Smooth muscle cell (in vitro differentiated cells): ENCODE data around the gene RNF175. TPM values are rescaled to one million over a fixed set of nuclear protein-coding genes. Genes with fewer than 3 reads are reported as not detected.
A peak's percentile ranks its signal among the peaks of the same experiment; 100 is the strongest.

Experiments used
- DNase-seq: peaks from one replicate; lab custom pipeline; 2025; ENCODE audit not compliant: unreplicated experiment; lab: John Stamatoyannopoulos, UW
- H2AFZ ChIP-seq: fragments of 200-600 bp; sonication (generic); 2 replicates; pipeline ENCODE4 v1.6.0; 2016; ENCODE audit warnings: antibody characterized with exemption, low read depth, mild to moderate bottlenecking
- H3F3A ChIP-seq: fragments of 200-600 bp; sonication (generic); 2 replicates; pipeline ENCODE4 v1.6.0; 2017; ENCODE audit warnings: antibody characterized with exemption, low read depth
- H3K27ac ChIP-seq: fragments of 200-600 bp; sonication (generic); 2 replicates; pipeline ENCODE4 v1.5.1; 2016; ENCODE audit warnings: low read depth, mild to moderate bottlenecking
- H3K27me3 ChIP-seq: fragments of 200-600 bp; sonication (generic); 2 replicates; pipeline ENCODE4 v1.6.1; 2016; ENCODE audit warnings: low read depth, mild to moderate bottlenecking
- H3K36me3 ChIP-seq: fragments of 200-600 bp; sonication (generic); 2 replicates; pipeline ENCODE4 v1.5.1; 2016; ENCODE audit warnings: low read depth
- H3K4me1 ChIP-seq: fragments of 200-600 bp; sonication (generic); 2 replicates; pipeline ENCODE4 v1.5.1; 2016; ENCODE audit warnings: low read depth
- H3K4me2 ChIP-seq: fragments of 200-600 bp; sonication (generic); 2 replicates; pipeline ENCODE4 v1.6.0; 2016; ENCODE audit warnings: mild to moderate bottlenecking
- H3K4me3 ChIP-seq: fragments of 200-600 bp; sonication (generic); 2 replicates; pipeline ENCODE4 v1.5.1; 2016; ENCODE audit warnings: mild to moderate bottlenecking
- H3K79me2 ChIP-seq: fragments of 200-600 bp; sonication (generic); 2 replicates; pipeline ENCODE4 v1.6.0; 2016; ENCODE audit warnings: low read depth, mild to moderate bottlenecking
- H3K9ac ChIP-seq: fragments of 200-600 bp; sonication (generic); 2 replicates; pipeline ENCODE4 v1.6.0; 2016; ENCODE audit warnings: low read depth
- H3K9me3 ChIP-seq: fragments of 200-600 bp; sonication (generic); replicated peaks from 2 replicates; pipeline ENCODE4 v1.5.1; 2016; ENCODE audit warnings: low read depth
- H4K20me1 ChIP-seq: fragments of 200-600 bp; sonication (generic); 2 replicates; pipeline ENCODE4 v1.6.0; 2016; ENCODE audit warnings: low read depth
- CTCF ChIP-seq: fragments of 200-600 bp; sonication (generic); IDR thresholded peaks from 2 replicates; pipeline ENCODE4 v1.5.1; 2017; ENCODE audit warnings: borderline replicate concordance, mild to moderate bottlenecking, antibody characterized with exemption; ENCODE audit not compliant: insufficient read depth, poor library complexity, severe bottlenecking
- WGBS: methylation state at CpG from one replicate; pipeline ENCODE4 v1.1.7; 2016; ENCODE audit warnings: low lambda C conversion rate; 5-methylcytosine and 5-hydroxymethylcytosine counted together
- polyA plus RNA-seq: library from polyadenylated mRNA; unstranded; fragments of >200 nt; fragmentation: Nextera tagmentation; extraction: Ambion mirVana; gene quantifications from 2 replicates; pipeline ENCODE4 v1.2.1, GENCODE V29; 2016
- total RNA-seq: library from RNA; depleted of rRNA; stranded (reverse); fragments of >200 nt; gene quantifications from 2 replicates; pipeline ENCODE4 v1.2.3, GENCODE V29; 2014

The RNF175 gene
- total and polyA plus RNA-seq, 2 experiments from 2014 or later = 0.27 to 0.87 TPM

GRCh38 chr4:153741541-153741940 is 18.3 kb downstream of the RNF175 start:
- DNase-seq = no peak
- no peaks in the 10 kb centered on the region for H3K4me1 ChIP-seq
- H3K4me2 ChIP-seq = no peak overlapping the region
- no peak overlapping the region for H2AFZ ChIP-seq
- no peaks in the 10 kb centered on the region for H3K27me3 ChIP-seq
- no peak overlapping the region for H3K4me3 ChIP-seq
- no peaks in the 10 kb centered on the region for H3F3A ChIP-seq
- H3K79me2 ChIP-seq = no peaks in the 10 kb centered on the region
- no peak for TF ChIP-seq CTCF
- H3K36me3 ChIP-seq = no peaks in the 10 kb centered on the region
- H3K9ac ChIP-seq = no peak overlapping the region
- 90% methylated on average over 2 of the region's 2 CpGs for WGBS
- H3K27ac ChIP-seq = no peak overlapping the region
- no peaks in the 10 kb centered on the region for H4K20me1 ChIP-seq
- no peaks in the 10 kb centered on the region for H3K9me3 ChIP-seq

GRCh38 chr4:153735906-153736461 is 23.8 kb downstream of the RNF175 start:
- no peaks in the 10 kb centered on the region for H3K79me2 ChIP-seq

GRCh38 chr4:153733751-153734448 is 25.9 kb downstream of the RNF175 start:
- Histone ChIP-seq H3K9me3 (no peaks in the 10 kb centered on the region), H3K36me3 (no peaks in the 10 kb centered on the region), H3K4me1 (no peaks in the 10 kb centered on the region), H3F3A (no peaks in the 10 kb centered on the region), H2AFZ (no peak overlapping the region), H3K4me3 (no peak overlapping the region), H3K4me2 (no peak overlapping the region), H3K27ac (no peak overlapping the region), H3K27me3 (no peaks in the 10 kb centered on the region), H3K79me2 (no peaks in the 10 kb centered on the region), H4K20me1 (no peaks in the 10 kb centered on the region), H3K9ac (no peak overlapping the region)
- WGBS = 83% methylated on average over 4 of the region's 4 CpGs
- TF ChIP-seq CTCF = no peak
- DNase-seq = no peak

More at GRCh38 chr4:153735906-153736461, 23.8 kb downstream of the RNF175 start:
- no peak overlapping the region for H3K9ac ChIP-seq
- H3K4me2 ChIP-seq = no peak overlapping the region
- no peak for DNase-seq
- H4K20me1 ChIP-seq = no peaks in the 10 kb centered on the region
- H3K4me3 ChIP-seq = no peak overlapping the region
- no peak overlapping the region for H3K27ac ChIP-seq
- no peaks in the 10 kb centered on the region for H3K36me3 ChIP-seq
- no peaks in the 10 kb centered on the region for H3F3A ChIP-seq
- no peak overlapping the region for H2AFZ ChIP-seq
- no peaks in the 10 kb centered on the region for H3K4me1 ChIP-seq
- TF ChIP-seq CTCF = no peak
- no peaks in the 10 kb centered on the region for H3K27me3 ChIP-seq
- no peaks in the 10 kb centered on the region for H3K9me3 ChIP-seq

- H3K27ac ChIP-seq = peak overlapping the region; percentile 82
Measured at GRCh38 chr4:153731239-153731638, 28.6 kb downstream of the RNF175 start.

More at GRCh38 chr4:153731239-153731638, 28.6 kb downstream of the RNF175 start:
- Histone ChIP-seq H4K20me1 (no peaks in the 10 kb centered on the region), H3K36me3 (no peaks in the 10 kb centered on the region), H3K4me2 (peak overlapping the region; percentile 65), H3K27me3 (no peaks in the 10 kb centered on the region), H3K4me3 (no peak overlapping the region), H3K79me2 (no peaks in the 10 kb centered on the region), H3K9me3 (no peaks in the 10 kb centered on the region), H3K9ac (no peak overlapping the region), H3K4me1 (no peaks in the 10 kb centered on the region), H2AFZ (no peak overlapping the region), H3F3A (no peaks in the 10 kb centered on the region)
- TF ChIP-seq CTCF = no peak
- 9% methylated on average over 3 of the region's 3 CpGs for WGBS
- DNase-seq = peak; percentile 2
